K562 (cell line): ENCODE data around the gene CDC42EP1.

ENCODE experiments used
- CTCF ChIP-seq, 3 experiments: IDR thresholded peaks in 2 of 3; conservative IDR thresholded peaks in 1 of 3; 2 replicates each; pipeline ENCODE4 v1.5.1; 2011 to 2012; ENCODE audit warnings: low read length in 3 of 3, mild to moderate bottlenecking in 3 of 3, control low read depth in 2 of 3, improper control_type of control experiment in 1 of 3, inconsistent platforms in 1 of 3, low read depth in 1 of 3, mixed read lengths in 1 of 3, moderate library complexity in 1 of 3; ENCODE audit not compliant: insufficient read depth in 2 of 3
- EP300 ChIP-seq: IDR thresholded peaks from 2 replicates; pipeline ENCODE4 v1.6.1; 2012; ENCODE audit warnings: low read length, improper control_type of control experiment
- EZH2 ChIP-seq: IDR thresholded peaks from 2 replicates; pipeline ENCODE4 v1.6.1; 2012; ENCODE audit warnings: low read depth, mild to moderate bottlenecking, inconsistent platforms, low read length, borderline replicate concordance
- FOXJ3 ChIP-seq: sonication (generic); formaldehyde crosslinking; IDR thresholded peaks from 2 replicates; pipeline ENCODE4 v1.4.0; 2020; ENCODE audit warnings: mild to moderate bottlenecking, missing genetic modification reagents
- HIVEP1 ChIP-seq: fragments of 250-450 bp; sonication (Bioruptor Pico); IDR thresholded peaks from 2 replicates; pipeline ENCODE4 v1.4.0; 2020; ENCODE audit warnings: mild to moderate bottlenecking
- NKRF ChIP-seq: fragments of 450-650 bp; IDR thresholded peaks from 2 replicates; pipeline ENCODE4 v1.6.1; 2016; ENCODE audit warnings: borderline replicate concordance
- POU5F1 ChIP-seq: fragments of 150-350 bp; IDR thresholded peaks from 2 replicates; pipeline ENCODE4 v1.6.1; 2014; ENCODE audit warnings: borderline replicate concordance, low read length, low read depth, mild to moderate bottlenecking; ENCODE audit not compliant: partially characterized antibody
- PRMT5 ChIP-seq: sonication (generic); formaldehyde crosslinking; IDR thresholded peaks from 2 replicates; pipeline ENCODE4 v1.5.0; 2020; ENCODE audit warnings: missing genetic modification reagents
- RBBP5 ChIP-seq: fragments of 200-600 bp; sonication (generic); IDR thresholded peaks from 2 replicates; pipeline ENCODE4 v1.6.1; 2012; ENCODE audit warnings: borderline replicate concordance, mild to moderate bottlenecking, low read length, control low read depth, inconsistent platforms; ENCODE audit not compliant: insufficient read depth, poor library complexity, severe bottlenecking
- RFX5 ChIP-seq: IDR thresholded peaks from 2 replicates; pipeline ENCODE4 v1.6.1; 2011; ENCODE audit warnings: low read depth, mild to moderate bottlenecking, improper control_type of control experiment, low read length
- USF2 ChIP-seq: sonication (generic); formaldehyde crosslinking; IDR thresholded peaks from 2 replicates; pipeline ENCODE4 v1.5.0; 2020; ENCODE audit warnings: missing genetic modification reagents
- ZNF274 ChIP-seq: IDR thresholded peaks from 2 replicates; pipeline ENCODE4 v1.6.1; 2011; ENCODE audit warnings: low read depth, mild to moderate bottlenecking, low read length, moderate library complexity, borderline replicate concordance
- TF ChIP-seq, protein P1 (sequence below), 2 experiments: fragments of 450-650 bp; formaldehyde crosslinking in 1 of 2; IDR thresholded peaks; 2 replicates each; pipeline versions ENCODE4 v1.4.0 to v1.6.1; 2014 to 2020; ENCODE audit warnings: mild to moderate bottlenecking in 2 of 2, borderline replicate concordance in 1 of 2, low read depth in 1 of 2

- TF ChIP-seq HIVEP1 (no peak), EP300 (no peak), CTCF (IDR thresholded peaks at IDR 0.05 in 2 of 3, conservative IDR thresholded peaks at IDR 0.05 in 1 of 3; ENCODE audit: insufficient read depth in 2 of 3, low read depth in 1 of 3, low read length in 3 of 3) (no peak), ZNF274 (no peak), EZH2 (no peak), NKRF (no peak), POU5F1 (no peak), USF2 (no peak), RFX5 (no peak), RBBP5 (no peak), FOXJ3 (CRISPR knock-in tag) (no peak), PRMT5 (no peak)
- TF ChIP-seq, protein P1, sequence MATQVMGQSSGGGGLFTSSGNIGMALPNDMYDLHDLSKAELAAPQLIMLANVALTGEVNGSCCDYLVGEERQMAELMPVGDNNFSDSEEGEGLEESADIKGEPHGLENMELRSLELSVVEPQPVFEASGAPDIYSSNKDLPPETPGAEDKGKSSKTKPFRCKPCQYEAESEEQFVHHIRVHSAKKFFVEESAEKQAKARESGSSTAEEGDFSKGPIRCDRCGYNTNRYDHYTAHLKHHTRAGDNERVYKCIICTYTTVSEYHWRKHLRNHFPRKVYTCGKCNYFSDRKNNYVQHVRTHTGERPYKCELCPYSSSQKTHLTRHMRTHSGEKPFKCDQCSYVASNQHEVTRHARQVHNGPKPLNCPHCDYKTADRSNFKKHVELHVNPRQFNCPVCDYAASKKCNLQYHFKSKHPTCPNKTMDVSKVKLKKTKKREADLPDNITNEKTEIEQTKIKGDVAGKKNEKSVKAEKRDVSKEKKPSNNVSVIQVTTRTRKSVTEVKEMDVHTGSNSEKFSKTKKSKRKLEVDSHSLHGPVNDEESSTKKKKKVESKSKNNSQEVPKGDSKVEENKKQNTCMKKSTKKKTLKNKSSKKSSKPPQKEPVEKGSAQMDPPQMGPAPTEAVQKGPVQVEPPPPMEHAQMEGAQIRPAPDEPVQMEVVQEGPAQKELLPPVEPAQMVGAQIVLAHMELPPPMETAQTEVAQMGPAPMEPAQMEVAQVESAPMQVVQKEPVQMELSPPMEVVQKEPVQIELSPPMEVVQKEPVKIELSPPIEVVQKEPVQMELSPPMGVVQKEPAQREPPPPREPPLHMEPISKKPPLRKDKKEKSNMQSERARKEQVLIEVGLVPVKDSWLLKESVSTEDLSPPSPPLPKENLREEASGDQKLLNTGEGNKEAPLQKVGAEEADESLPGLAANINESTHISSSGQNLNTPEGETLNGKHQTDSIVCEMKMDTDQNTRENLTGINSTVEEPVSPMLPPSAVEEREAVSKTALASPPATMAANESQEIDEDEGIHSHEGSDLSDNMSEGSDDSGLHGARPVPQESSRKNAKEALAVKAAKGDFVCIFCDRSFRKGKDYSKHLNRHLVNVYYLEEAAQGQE (IDR thresholded peaks at IDR 0.05; ENCODE audit: borderline replicate concordance) = no peak
- TF ChIP-seq, protein P1 (CRISPR knock-in tag; IDR thresholded peaks at IDR 0.05; ENCODE audit: low read depth) = no peak
These were observed 15.3 kb downstream of the CDC42EP1 start for GRCh38 chr22:37575490-37576003.
